ENCODE data around the gene ENPP3.
"Not testable (repeated sequence)": the region's sequence is repeated elsewhere in the genome, so short reads cannot be mapped to it uniquely, and the experiment has no call there.

ENPP3 gene

GRCh38 chr6:131736811-131737210 lies 99.7 kb downstream of the ENPP3 start:
- H3K4me3 ChIP-seq (ENCODE audit: low read length) = no peak overlapping the region
- no peaks in the 10 kb centered on the region for H3K36me3 ChIP-seq (ENCODE audit: insufficient read depth, low read length)
- no peaks in the 10 kb centered on the region for H3K4me1 ChIP-seq (ENCODE audit: insufficient read depth, low read length)
- H3K9me3 ChIP-seq (ENCODE audit: low read length) = no peaks in the 10 kb centered on the region
- H2AFZ ChIP-seq (ENCODE audit: low read depth, low read length) = no peak overlapping the region
- H3K27me3 ChIP-seq (ENCODE audit: insufficient read depth, low read length) = no peaks in the 10 kb centered on the region

- no peaks in the 10 kb centered on the region for H3K36me3 ChIP-seq (ENCODE audit: insufficient read depth, low read length)
- no peak overlapping the region for H2AFZ ChIP-seq (ENCODE audit: low read depth, low read length)
- no peak overlapping the region for H3K4me3 ChIP-seq (ENCODE audit: low read length)
- no peaks in the 10 kb centered on the region for H3K27me3 ChIP-seq (ENCODE audit: insufficient read depth, low read length)
- no peaks in the 10 kb centered on the region for H3K4me1 ChIP-seq (ENCODE audit: insufficient read depth, low read length)
- no peaks in the 10 kb centered on the region for H3K9me3 ChIP-seq (ENCODE audit: low read length)
These were observed 102.0 kb downstream of the ENPP3 start for GRCh38 chr6:131739136-131739535.

DNA sequence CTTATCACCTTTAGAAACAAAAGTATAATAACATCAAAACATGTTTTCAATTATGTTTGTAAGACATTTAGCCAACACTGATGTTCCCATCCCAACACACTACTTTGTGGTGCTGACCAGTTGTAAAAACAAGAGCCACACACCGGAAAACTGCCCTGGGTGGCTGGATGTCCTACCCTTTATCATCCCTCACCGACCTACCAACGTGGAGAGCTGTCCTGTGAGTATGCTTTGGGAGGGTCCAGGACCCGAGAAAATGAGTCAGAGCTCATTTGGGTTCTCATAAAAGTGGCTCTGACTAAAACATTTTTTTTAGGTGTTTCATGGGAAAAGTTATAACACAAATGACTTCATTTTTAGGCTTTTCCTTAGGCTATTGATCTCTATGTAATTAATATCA lies 103.1 kb downstream of the ENPP3 start:
- no peaks in the 10 kb centered on the region for H3K36me3 ChIP-seq (ENCODE audit: insufficient read depth, low read length)
- no peaks in the 10 kb centered on the region for H3K9me3 ChIP-seq (ENCODE audit: low read length)
- no peak overlapping the region for H3K4me3 ChIP-seq (ENCODE audit: low read length)
- no peaks in the 10 kb centered on the region for H3K4me1 ChIP-seq (ENCODE audit: insufficient read depth, low read length)
- H2AFZ ChIP-seq (ENCODE audit: low read depth, low read length) = no peak overlapping the region
- no peaks in the 10 kb centered on the region for H3K27me3 ChIP-seq (ENCODE audit: insufficient read depth, low read length)

- no peaks in the 10 kb centered on the region for H3K4me1 ChIP-seq (ENCODE audit: insufficient read depth, low read length)
- H3K27me3 ChIP-seq (ENCODE audit: insufficient read depth, low read length) = no peaks in the 10 kb centered on the region
- H3K9me3 ChIP-seq (ENCODE audit: low read length) = no peaks in the 10 kb centered on the region
- no peaks in the 10 kb centered on the region for H3K36me3 ChIP-seq (ENCODE audit: insufficient read depth, low read length)
- no peak overlapping the region for H2AFZ ChIP-seq (ENCODE audit: low read depth, low read length)
- no peak overlapping the region for H3K4me3 ChIP-seq (ENCODE audit: low read length)
These were observed 104.7 kb downstream of the ENPP3 start for GRCh38 chr6:131741688-131742393.

DNA sequence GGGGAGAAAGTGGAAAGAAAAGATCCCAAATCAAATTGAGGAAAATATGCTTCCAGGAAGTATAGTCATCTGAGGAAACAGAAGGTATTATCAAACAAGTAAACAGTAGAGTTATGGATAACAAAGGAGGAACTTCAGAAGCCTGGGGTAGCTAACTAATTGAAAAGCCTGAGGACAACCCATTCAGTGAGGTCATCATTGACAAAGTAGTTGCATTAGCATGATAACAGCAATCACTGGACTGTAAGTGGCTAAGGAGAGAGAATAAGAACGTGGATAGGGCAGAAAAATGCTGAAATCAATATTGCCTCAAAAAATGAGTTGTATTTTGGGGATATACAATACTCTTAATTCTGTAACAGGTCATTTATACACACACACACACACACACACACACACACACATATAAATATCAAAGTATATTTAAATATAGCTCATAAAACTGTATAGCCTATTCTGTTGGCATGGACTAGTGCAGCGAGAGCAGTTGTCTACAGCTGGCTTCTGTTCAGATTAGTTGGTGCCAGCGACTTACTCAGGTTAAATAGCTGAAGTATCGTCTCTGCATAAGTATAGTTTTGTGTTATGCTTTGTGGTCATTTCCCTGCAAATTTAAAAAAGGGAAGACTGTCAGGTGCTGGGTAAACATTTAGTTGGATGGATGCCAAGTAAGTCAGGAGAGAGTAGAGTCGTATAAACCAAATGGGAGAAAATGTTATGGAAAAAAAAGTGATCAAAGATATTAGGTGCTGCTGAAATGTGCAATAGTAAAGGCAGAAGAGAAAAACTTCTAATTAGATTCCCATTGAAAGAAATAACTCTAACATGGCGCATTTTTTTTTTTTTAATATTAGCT lies 107.6 kb downstream of the ENPP3 start:
- no peak overlapping the region for H2AFZ ChIP-seq (ENCODE audit: low read depth, low read length)
- no peaks in the 10 kb centered on the region for H3K4me1 ChIP-seq (ENCODE audit: insufficient read depth, low read length)
- no peaks in the 10 kb centered on the region for H3K9me3 ChIP-seq (ENCODE audit: low read length)
- H3K36me3 ChIP-seq (ENCODE audit: insufficient read depth, low read length) = no peaks in the 10 kb centered on the region
- H3K4me3 ChIP-seq (ENCODE audit: low read length) = no peak overlapping the region
- no peaks in the 10 kb centered on the region for H3K27me3 ChIP-seq (ENCODE audit: insufficient read depth, low read length)

DNA sequence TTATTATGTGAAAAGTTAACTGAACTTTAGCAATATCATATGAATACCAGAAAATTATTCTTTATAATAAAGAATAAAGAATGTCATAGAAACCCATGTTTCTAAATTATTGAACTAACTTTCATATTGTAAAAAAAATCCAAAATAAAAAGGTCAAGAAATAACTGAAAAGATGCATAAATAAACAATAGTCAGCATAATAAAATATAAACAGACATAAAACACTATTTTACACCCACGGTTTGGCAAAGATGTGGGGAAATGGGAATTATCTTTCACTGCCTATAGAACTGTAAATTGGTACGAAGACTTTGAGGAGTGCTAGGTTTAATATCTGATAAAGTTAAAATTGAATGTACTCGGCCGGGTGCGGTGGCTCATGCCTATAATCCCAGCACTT lies 108.4 kb downstream of the ENPP3 start:
- Histone ChIP-seq H3K36me3 (ENCODE audit: insufficient read depth, low read length) (no peaks in the 10 kb centered on the region), H3K4me3 (ENCODE audit: low read length) (no peak overlapping the region), H3K27me3 (ENCODE audit: insufficient read depth, low read length) (no peaks in the 10 kb centered on the region), H3K4me1 (ENCODE audit: insufficient read depth, low read length) (no peaks in the 10 kb centered on the region), H3K9me3 (ENCODE audit: low read length) (no peaks in the 10 kb centered on the region), H2AFZ (ENCODE audit: low read depth, low read length) (no peak overlapping the region)

- Histone ChIP-seq H3K27me3 (ENCODE audit: insufficient read depth, low read length) (no peaks in the 10 kb centered on the region), H3K36me3 (ENCODE audit: insufficient read depth, low read length) (no peaks in the 10 kb centered on the region), H3K4me3 (ENCODE audit: low read length) (no peak overlapping the region), H3K4me1 (ENCODE audit: insufficient read depth, low read length) (no peaks in the 10 kb centered on the region), H3K9me3 (ENCODE audit: low read length) (no peaks in the 10 kb centered on the region), H2AFZ (ENCODE audit: low read depth, low read length) (no peak overlapping the region)
These were observed 110.8 kb downstream of the ENPP3 start for GRCh38 chr6:131747821-131748353.

DNA sequence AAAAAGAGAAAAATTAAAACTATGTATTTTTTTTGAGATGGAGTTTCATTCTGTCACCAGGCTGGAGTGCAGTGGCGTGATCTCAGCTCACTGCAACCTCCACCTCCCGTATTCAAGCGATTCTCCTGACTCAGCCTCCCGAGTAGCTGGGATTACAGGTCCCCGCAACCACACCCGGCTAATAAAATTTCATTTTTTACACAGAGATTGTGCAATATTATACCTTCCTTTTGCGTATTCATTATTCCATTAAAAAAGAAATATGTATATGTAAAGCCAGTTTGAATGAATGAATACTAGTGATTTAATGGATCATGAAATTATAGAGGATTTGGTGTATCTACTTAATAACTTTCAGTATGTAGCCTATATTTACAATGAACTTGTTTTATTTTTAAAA lies 111.9 kb downstream of the ENPP3 start:
- Histone ChIP-seq H2AFZ (ENCODE audit: low read depth, low read length) (no peak overlapping the region), H3K9me3 (ENCODE audit: low read length) (no peaks in the 10 kb centered on the region), H3K4me1 (ENCODE audit: insufficient read depth, low read length) (no peaks in the 10 kb centered on the region), H3K36me3 (ENCODE audit: insufficient read depth, low read length) (no peaks in the 10 kb centered on the region), H3K4me3 (ENCODE audit: low read length) (no peak overlapping the region), H3K27me3 (ENCODE audit: insufficient read depth, low read length) (no peaks in the 10 kb centered on the region)

DNA sequence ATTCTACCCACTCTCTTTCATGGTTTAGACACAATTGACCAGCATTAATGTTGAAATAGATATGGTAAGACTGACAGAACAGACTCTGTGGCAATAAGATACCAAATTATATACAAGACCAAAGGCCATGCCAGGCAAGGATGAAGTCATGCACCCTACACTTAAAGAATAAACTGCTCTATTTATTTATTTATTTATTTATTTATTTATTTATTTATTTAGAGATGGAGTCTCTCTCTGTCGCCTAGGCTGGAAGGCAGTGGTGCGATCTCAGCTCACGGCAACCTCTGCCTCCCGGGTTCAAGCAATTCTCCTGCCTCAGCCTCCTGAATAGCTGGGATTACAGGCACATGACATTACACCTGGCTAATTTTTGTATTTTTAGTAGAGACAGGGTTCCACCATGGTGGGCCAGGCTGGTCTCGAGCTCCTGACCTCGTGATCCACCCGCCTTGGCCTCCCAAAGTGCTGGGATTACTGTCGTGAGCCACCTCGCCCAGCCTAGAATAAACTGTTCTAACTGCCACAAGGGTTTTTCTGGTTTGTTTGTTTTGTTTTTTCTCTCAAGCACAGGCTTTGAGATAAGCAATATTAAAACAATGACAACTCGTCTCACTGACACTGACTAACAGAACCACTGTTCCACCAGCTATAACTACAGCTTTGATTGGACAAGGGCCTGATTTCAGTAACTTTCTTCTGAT lies 114.1 kb downstream of the ENPP3 start:
- H3K4me1 ChIP-seq (ENCODE audit: insufficient read depth, low read length); H3K9me3 ChIP-seq (ENCODE audit: low read length); H3K4me3 ChIP-seq (ENCODE audit: low read length); H3K36me3 ChIP-seq (ENCODE audit: insufficient read depth, low read length); H3K27me3 ChIP-seq (ENCODE audit: insufficient read depth, low read length); H2AFZ ChIP-seq (ENCODE audit: low read depth, low read length): not testable (repeated sequence)

- no peaks in the 10 kb centered on the region for H3K27me3 ChIP-seq (ENCODE audit: insufficient read depth, low read length)
- no peak overlapping the region for H2AFZ ChIP-seq (ENCODE audit: low read depth, low read length)
- no peak overlapping the region for H3K4me3 ChIP-seq (ENCODE audit: low read length)
- H3K9me3 ChIP-seq (ENCODE audit: low read length) = peaks cover 2% of the 10 kb centered on the region
- H3K36me3 ChIP-seq (ENCODE audit: insufficient read depth, low read length) = no peaks in the 10 kb centered on the region
- no peaks in the 10 kb centered on the region for H3K4me1 ChIP-seq (ENCODE audit: insufficient read depth, low read length)
These were observed 117.0 kb downstream of the ENPP3 start for GRCh38 chr6:131754088-131754487.

- H3K9me3 ChIP-seq (ENCODE audit: low read length) = peaks cover 2% of the 10 kb centered on the region
- no peak overlapping the region for H3K4me3 ChIP-seq (ENCODE audit: low read length)
- H3K27me3 ChIP-seq (ENCODE audit: insufficient read depth, low read length) = no peaks in the 10 kb centered on the region
- no peaks in the 10 kb centered on the region for H3K36me3 ChIP-seq (ENCODE audit: insufficient read depth, low read length)
- no peaks in the 10 kb centered on the region for H3K4me1 ChIP-seq (ENCODE audit: insufficient read depth, low read length)
- H2AFZ ChIP-seq (ENCODE audit: low read depth, low read length) = no peak overlapping the region
These were observed 117.8 kb downstream of the ENPP3 start for GRCh38 chr6:131754715-131755567.

GRCh38 chr6:131755597-131755996 lies 118.5 kb downstream of the ENPP3 start:
- H3K27me3 ChIP-seq (ENCODE audit: insufficient read depth, low read length) = no peaks in the 10 kb centered on the region
- no peak overlapping the region for H3K4me3 ChIP-seq (ENCODE audit: low read length)
- H2AFZ ChIP-seq (ENCODE audit: low read depth, low read length) = no peak overlapping the region
- no peaks in the 10 kb centered on the region for H3K36me3 ChIP-seq (ENCODE audit: insufficient read depth, low read length)
- H3K4me1 ChIP-seq (ENCODE audit: insufficient read depth, low read length) = no peaks in the 10 kb centered on the region
- H3K9me3 ChIP-seq (ENCODE audit: low read length) = peaks cover 2% of the 10 kb centered on the region

All from neuron (in vitro differentiated cells).